OCI-LY7 (cell line): ENCODE data around the gene PHF1. TPM values are rescaled to one million over a fixed set of nuclear protein-coding genes. Genes with fewer than 3 reads are reported as not detected.

Experiments
- BruUV-seq: library from RNA; stranded (reverse); fragments of 400-500 nt; replicated peaks from 2 replicates; lab custom pipeline; 2021; lab: Mats Ljungman, UMichigan
- CTCF ChIA-PET: fragments of 300-600 bp; sonication (Branson Sonifier 250); formaldehyde crosslinking; loops from one replicate; lab custom pipeline; 2022; ENCODE audit warnings: antibody characterized with exemption; ENCODE audit not compliant: unreplicated experiment; lab: Charles Lee
- POLR2A ChIA-PET: fragments of 300-600 bp; sonication (Branson Sonifier 250); formaldehyde crosslinking; loops from one replicate; lab custom pipeline; 2022; ENCODE audit warnings: antibody characterized with exemption; lab: Charles Lee
- DNase-seq: peaks from one replicate; pipeline ENCODE4 v3.0.0-alpha.2; 2015; ENCODE audit warnings: low spot score
- H2AFZ ChIP-seq: fragments of 200-600 bp; sonication (generic), shearing (Covaris generic); 2 replicates; pipeline ENCODE4 v1.6.1; 2014; ENCODE audit warnings: mild to moderate bottlenecking, antibody characterized with exemption, low read length, moderate library complexity
- H3K27ac ChIP-seq: fragments of 200-600 bp; sonication (generic); 2 replicates; pipeline ENCODE4 v1.5.1; 2014; ENCODE audit warnings: mixed run types, low read depth, mild to moderate bottlenecking, moderate library complexity, low read length, inconsistent platforms; ENCODE audit not compliant: poor library complexity, severe bottlenecking
- H3K36me3 ChIP-seq: fragments of 200-600 bp; sonication (generic); 2 replicates; pipeline ENCODE4 v1.6.1; 2014; ENCODE audit warnings: mild to moderate bottlenecking, antibody characterized with exemption, low read length, moderate library complexity, mixed read lengths; ENCODE audit not compliant: insufficient read depth
- H3K4me1 ChIP-seq: fragments of 200-600 bp; sonication (generic); 2 replicates; pipeline ENCODE4 v1.5.1; 2014; ENCODE audit warnings: mild to moderate bottlenecking, low read length; ENCODE audit not compliant: insufficient read depth, poor library complexity, severe bottlenecking
- H3K4me2 ChIP-seq: fragments of 200-600 bp; sonication (generic); 2 replicates; pipeline ENCODE4 v1.6.1; 2014; ENCODE audit warnings: mild to moderate bottlenecking, low read length
- H3K4me3 ChIP-seq: fragments of 200-600 bp; sonication (generic); 2 replicates; pipeline ENCODE4 v1.5.1; 2014; ENCODE audit warnings: mild to moderate bottlenecking, low read depth, low read length; ENCODE audit not compliant: poor library complexity, severe bottlenecking
- H3K79me2 ChIP-seq: fragments of 200-600 bp; sonication (generic); 2 replicates; pipeline ENCODE4 v1.6.1; 2016; ENCODE audit warnings: low read depth, mild to moderate bottlenecking, low read length, moderate library complexity, mixed read lengths; ENCODE audit not compliant: insufficient read depth
- H3K9me2 ChIP-seq: fragments of 200-600 bp; sonication (generic); 2 replicates; pipeline ENCODE4 v1.6.1; 2016; ENCODE audit warnings: mild to moderate bottlenecking, low read length, mixed read lengths; ENCODE audit not compliant: insufficient read depth
- H3K9me3 ChIP-seq: fragments of 200-600 bp; sonication (generic); 2 replicates; pipeline ENCODE4 v1.6.1; 2014; ENCODE audit warnings: mild to moderate bottlenecking, mixed run types, low read length, mixed read lengths
- H4K20me1 ChIP-seq: fragments of 200-600 bp; sonication (generic); 2 replicates; pipeline ENCODE4 v1.6.1; 2014; ENCODE audit warnings: mild to moderate bottlenecking, antibody characterized with exemption, low read length, moderate library complexity, mixed read lengths; ENCODE audit not compliant: insufficient read depth
- CTCF ChIP-seq: fragments of 200-600 bp; sonication (generic); conservative IDR thresholded peaks from 2 replicates; pipeline ENCODE4 v1.5.1; 2014; ENCODE audit warnings: mild to moderate bottlenecking, antibody characterized with exemption, low read length, moderate library complexity, mixed read lengths
- EZH2phosphoT487 ChIP-seq: fragments of 200-600 bp; sonication (generic); IDR thresholded peaks from 2 replicates; pipeline ENCODE4 v1.6.1; 2018; ENCODE audit warnings: low read depth, borderline replicate concordance, mild to moderate bottlenecking, mixed run types, antibody characterized with exemption, low read length, moderate library complexity, mixed read lengths
- intact Hi-C: fragments of 100-400 bp; cut with micrococcal nuclease; formaldehyde crosslinking; loops from one replicate; pipeline ENCODE4 v1.10.0; 2022; ENCODE audit not compliant: unreplicated experiment
- total RNA-seq, 2 experiments: library from RNA; depleted of rRNA in 1 of 2; stranded (reverse); fragments of >200 nt in 1 of 2; shearing (Covaris generic) in 1 of 2; gene quantifications; 2 replicates each; pipeline ENCODE4 v1.2.3, GENCODE V29; 2014 to 2022

The PHF1 gene
- total RNA-seq, 2 experiments from 2014 or later, result 19.9 to 30.2 TPM

- no TSS peak for BruUV-seq
- H3K4me1 ChIP-seq, result peaks cover 13% of the 10 kb centered on the region
- peaks cover 82% of the 10 kb centered on the region for H3K36me3 ChIP-seq
- no peak overlapping the region for H3K27ac ChIP-seq
- H3K4me3 ChIP-seq, result no peak overlapping the region
- H3K9me2 ChIP-seq, result no peaks in the 10 kb centered on the region
- no peak for DNase-seq
- no peak overlapping the region for H3K4me2 ChIP-seq
- POLR2A ChIA-PET, result no interaction called here
- no peak overlapping the region for H2AFZ ChIP-seq
- TF ChIP-seq EZH2phosphoT487 (no peak), CTCF (no peak)
- H4K20me1 ChIP-seq, result no peaks in the 10 kb centered on the region
- intact Hi-C loops, result no loop called here
- no peaks in the 10 kb centered on the region for H3K9me3 ChIP-seq
- CTCF ChIA-PET, result no interaction called here
- H3K79me2 ChIP-seq, result peaks cover 21% of the 10 kb centered on the region; the same call in 1 of the 2 replicates
Observed at GRCh38 chr6:33406126-33406525, 4.7 kb upstream of the PHF1 start.

GRCh38 chr6:33407132-33407718 is 3.6 kb upstream of the PHF1 start:
- H3K9me2 ChIP-seq, result no peaks in the 10 kb centered on the region
- TSS peak; percentile 35 for BruUV-seq
- H3K27ac ChIP-seq, result peak overlapping the region; percentile 26
- peaks cover 24% of the 10 kb centered on the region for H3K4me1 ChIP-seq
- no peak overlapping the region for H2AFZ ChIP-seq
- TF ChIP-seq CTCF (peak; percentile 60), EZH2phosphoT487 (no peak)
- no peaks in the 10 kb centered on the region for H3K9me3 ChIP-seq
- H3K79me2 ChIP-seq, result peaks cover 15% of the 10 kb centered on the region; the same call in 1 of the 2 replicates
- no peak overlapping the region for H3K4me3 ChIP-seq
- no peak overlapping the region for H3K4me2 ChIP-seq
- no peak for DNase-seq
- H3K36me3 ChIP-seq, result peaks cover 74% of the 10 kb centered on the region
- ChIA-PET CTCF (no interaction called here), POLR2A (interaction anchor here (0.6 to 0.7 kb wide), 2 partner anchors 301 to 1008 kb away, joined by 3 read pairs; no protein-coding TSS in a partner anchor)
- intact Hi-C loops, result no loop called here
- no peaks in the 10 kb centered on the region for H4K20me1 ChIP-seq
